HepG2 (cell line): ENCODE measurements around the gene FGF19. TPM values are rescaled to one million over a fixed set of nuclear protein-coding genes. Genes with fewer than 3 reads are reported as not detected.
A peak's percentile ranks its signal among the peaks of the same experiment; 100 is the strongest.

ENCODE experiments used
- ADNP ChIP-seq: sonication (generic); formaldehyde crosslinking; IDR thresholded peaks from 2 replicates; pipeline ENCODE4 v1.4.0; 2020; ENCODE audit warnings: missing genetic modification reagents
- BCL6 ChIP-seq: IDR thresholded peaks from 2 replicates; pipeline ENCODE4 v1.6.1; 2016; ENCODE audit warnings: missing genetic modification reagents, missing compliant biosample characterization
- ELF3 ChIP-seq: IDR thresholded peaks from 2 replicates; pipeline ENCODE4 v1.6.1; 2016; ENCODE audit warnings: missing genetic modification reagents, missing compliant biosample characterization
- EZH2 ChIP-seq: conservative IDR thresholded peaks from 2 replicates; pipeline ENCODE4 v1.6.1; 2012; ENCODE audit warnings: mild to moderate bottlenecking, low read depth, low read length, moderate library complexity
- GPN1 ChIP-seq: sonication (generic); formaldehyde crosslinking; IDR thresholded peaks from 2 replicates; pipeline ENCODE4 v1.5.1; 2020; ENCODE audit warnings: missing genetic modification reagents, borderline replicate concordance
- KDM1A ChIP-seq: IDR thresholded peaks from 2 replicates; pipeline ENCODE4 v1.6.1; 2016; ENCODE audit warnings: missing compliant biosample characterization
- MAFG ChIP-seq: sonication (generic); formaldehyde crosslinking; IDR thresholded peaks from 2 replicates; pipeline ENCODE4 v1.5.1; 2020; ENCODE audit warnings: mild to moderate bottlenecking, missing genetic modification reagents
- MED13 ChIP-seq: sonication (generic); formaldehyde crosslinking; IDR thresholded peaks from 2 replicates; pipeline ENCODE4 v1.5.0; 2020; ENCODE audit warnings: missing genetic modification reagents
- REPIN1 ChIP-seq: sonication (generic); formaldehyde crosslinking; IDR thresholded peaks from 2 replicates; pipeline ENCODE4 v1.8.0; 2022; ENCODE audit warnings: missing genetic modification reagents, low read depth, mild to moderate bottlenecking, borderline replicate concordance
- SIN3B ChIP-seq: fragments of 150-350 bp; IDR thresholded peaks from 2 replicates; pipeline ENCODE4 v1.6.1; 2014; ENCODE audit warnings: low read length
- TSC22D2 ChIP-seq: sonication (generic); formaldehyde crosslinking; IDR thresholded peaks from 2 replicates; pipeline ENCODE4 v1.5.1; 2020; ENCODE audit warnings: missing genetic modification reagents, mild to moderate bottlenecking, borderline replicate concordance
- ZKSCAN8 ChIP-seq: IDR thresholded peaks from 2 replicates; pipeline ENCODE4 v1.6.1; 2016; ENCODE audit warnings: borderline replicate concordance, missing genetic modification reagents, missing compliant biosample characterization
- ZNF251 ChIP-seq: sonication (generic); formaldehyde crosslinking; IDR thresholded peaks from 2 replicates; pipeline ENCODE4 v1.9.0; 2021; ENCODE audit warnings: mild to moderate bottlenecking, missing genetic modification reagents
- ZNF280B ChIP-seq: sonication (generic); formaldehyde crosslinking; IDR thresholded peaks from 2 replicates; pipeline ENCODE4 v1.5.0; 2020; ENCODE audit warnings: missing genetic modification reagents, mild to moderate bottlenecking, borderline replicate concordance
- ZNF281 ChIP-seq: sonication (generic); formaldehyde crosslinking; IDR thresholded peaks from 2 replicates; pipeline ENCODE4 v1.4.0; 2020; ENCODE audit warnings: missing genetic modification reagents, borderline replicate concordance
- ZNF30 ChIP-seq: sonication (generic); formaldehyde crosslinking; IDR thresholded peaks from 2 replicates; pipeline ENCODE4 v1.5.0; 2020; ENCODE audit warnings: mild to moderate bottlenecking, missing genetic modification reagents
- ZNF33A ChIP-seq: sonication (generic); formaldehyde crosslinking; IDR thresholded peaks from 2 replicates; pipeline ENCODE4 v1.5.1; 2020; ENCODE audit warnings: missing genetic modification reagents, mild to moderate bottlenecking, moderate library complexity, borderline replicate concordance
- ZNF382 ChIP-seq: sonication (generic); formaldehyde crosslinking; IDR thresholded peaks from 2 replicates; pipeline ENCODE4 v1.5.0; 2020; ENCODE audit warnings: missing genetic modification reagents, mild to moderate bottlenecking, borderline replicate concordance
- ZNF570 ChIP-seq: sonication (generic); formaldehyde crosslinking; IDR thresholded peaks from 2 replicates; pipeline ENCODE4 v1.4.0; 2020; ENCODE audit warnings: mild to moderate bottlenecking, missing genetic modification reagents, borderline replicate concordance
- ZNF674 ChIP-seq: sonication (generic); formaldehyde crosslinking; IDR thresholded peaks from 2 replicates; pipeline ENCODE4 v1.5.0; 2020; ENCODE audit warnings: low read depth, mild to moderate bottlenecking, missing genetic modification reagents
- ZNF772 ChIP-seq: sonication (generic); formaldehyde crosslinking; IDR thresholded peaks from 2 replicates; pipeline ENCODE4 v1.5.0; 2020; ENCODE audit warnings: mild to moderate bottlenecking, missing genetic modification reagents
- polyA plus RNA-seq, 8 experiments: library from polyadenylated mRNA; depleted of rRNA in 3 of 8; stranded (reverse) in 7 of 8; unstranded in 1 of 8; fragments of >200 nt; fragmentation: Illumina TruSeq in 4 of 8; extraction: Trizol in 4 of 8; gene quantifications; 2 replicates each; pipeline versions ENCODE4 v1.2.1 to v1.2.3, GENCODE V29; 2011 to 2016; ENCODE audit warnings: low read depth in 4 of 8, missing spikeins in 1 of 8, mixed read lengths in 1 of 8; ENCODE audit not compliant: insufficient read depth in 1 of 8
- total RNA-seq, 5 experiments: library from RNA; depleted of rRNA; stranded (reverse); fragments of >200 nt; fragmentation: Illumina TruSeq; extraction: Trizol; gene quantifications; 2 replicates each; pipeline ENCODE4 v1.2.3, GENCODE V29; 2016; ENCODE audit warnings: low read depth in 1 of 5
- TF ChIP-seq, protein P1 (sequence below): sonication (generic); formaldehyde crosslinking; IDR thresholded peaks from 2 replicates; pipeline ENCODE4 v1.4.0; 2020; ENCODE audit warnings: low read depth, missing genetic modification reagents

The FGF19 gene
- total and polyA plus RNA-seq, 2 of the 13 experiments (the other 11 are each of a cell fraction or from before 2014, with no cell fraction given): 0.07 TPM; not detected in 1

DNA sequence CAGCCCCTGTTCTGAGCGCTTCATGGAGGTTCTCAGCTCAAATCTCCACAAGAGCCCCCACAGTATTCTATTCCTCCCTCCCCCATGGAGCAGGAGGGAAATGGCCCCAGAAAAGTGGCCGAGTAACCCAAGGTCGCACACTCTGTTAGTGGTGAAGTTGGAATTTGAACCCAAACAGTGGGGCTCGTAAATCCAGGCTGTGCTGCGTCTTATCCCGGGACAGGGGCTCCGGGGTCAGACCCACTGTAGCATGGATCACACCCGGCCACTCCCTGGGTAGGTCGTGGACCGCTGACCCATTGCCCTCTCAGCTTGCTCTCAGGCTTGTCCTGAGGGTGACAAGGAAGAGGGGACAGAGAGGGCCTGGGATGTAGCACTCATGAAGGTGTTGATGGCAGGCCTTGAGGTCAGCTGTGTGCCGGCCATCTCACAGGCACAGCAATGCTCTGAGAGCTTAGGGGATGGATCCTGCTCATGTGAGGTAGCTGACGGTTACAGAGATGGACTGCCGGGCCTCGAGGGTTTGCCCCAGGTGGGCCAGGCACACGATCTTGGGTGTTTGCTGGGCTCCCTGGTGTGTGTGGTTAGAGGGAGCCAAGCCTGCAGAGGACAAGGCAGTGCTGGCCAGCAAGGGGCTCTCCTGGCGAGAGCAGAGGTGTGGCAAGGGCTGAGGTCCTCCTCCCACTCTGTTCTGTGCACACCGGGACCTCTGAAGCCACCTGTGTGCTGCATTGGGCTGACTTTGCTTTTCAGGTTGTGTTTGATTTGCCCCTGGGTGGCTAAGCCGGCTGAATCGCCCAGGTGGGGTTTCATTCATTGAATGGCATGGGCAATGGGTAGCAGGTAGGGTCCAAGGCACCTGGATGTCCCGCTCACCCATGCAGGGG lies 2.3 kb upstream of the FGF19 start (continued):
- TF ChIP-seq ZNF30: no peak
- no peak for TF ChIP-seq ZKSCAN8 (CRISPR knock-in tag)
- TF ChIP-seq MAFG (CRISPR knock-in tag): no peak
- TF ChIP-seq ZNF251 (CRISPR knock-in tag): no peak
- no peak for TF ChIP-seq MED13 (CRISPR knock-in tag)
- TF ChIP-seq EZH2: no peak
- TF ChIP-seq, protein P1, sequence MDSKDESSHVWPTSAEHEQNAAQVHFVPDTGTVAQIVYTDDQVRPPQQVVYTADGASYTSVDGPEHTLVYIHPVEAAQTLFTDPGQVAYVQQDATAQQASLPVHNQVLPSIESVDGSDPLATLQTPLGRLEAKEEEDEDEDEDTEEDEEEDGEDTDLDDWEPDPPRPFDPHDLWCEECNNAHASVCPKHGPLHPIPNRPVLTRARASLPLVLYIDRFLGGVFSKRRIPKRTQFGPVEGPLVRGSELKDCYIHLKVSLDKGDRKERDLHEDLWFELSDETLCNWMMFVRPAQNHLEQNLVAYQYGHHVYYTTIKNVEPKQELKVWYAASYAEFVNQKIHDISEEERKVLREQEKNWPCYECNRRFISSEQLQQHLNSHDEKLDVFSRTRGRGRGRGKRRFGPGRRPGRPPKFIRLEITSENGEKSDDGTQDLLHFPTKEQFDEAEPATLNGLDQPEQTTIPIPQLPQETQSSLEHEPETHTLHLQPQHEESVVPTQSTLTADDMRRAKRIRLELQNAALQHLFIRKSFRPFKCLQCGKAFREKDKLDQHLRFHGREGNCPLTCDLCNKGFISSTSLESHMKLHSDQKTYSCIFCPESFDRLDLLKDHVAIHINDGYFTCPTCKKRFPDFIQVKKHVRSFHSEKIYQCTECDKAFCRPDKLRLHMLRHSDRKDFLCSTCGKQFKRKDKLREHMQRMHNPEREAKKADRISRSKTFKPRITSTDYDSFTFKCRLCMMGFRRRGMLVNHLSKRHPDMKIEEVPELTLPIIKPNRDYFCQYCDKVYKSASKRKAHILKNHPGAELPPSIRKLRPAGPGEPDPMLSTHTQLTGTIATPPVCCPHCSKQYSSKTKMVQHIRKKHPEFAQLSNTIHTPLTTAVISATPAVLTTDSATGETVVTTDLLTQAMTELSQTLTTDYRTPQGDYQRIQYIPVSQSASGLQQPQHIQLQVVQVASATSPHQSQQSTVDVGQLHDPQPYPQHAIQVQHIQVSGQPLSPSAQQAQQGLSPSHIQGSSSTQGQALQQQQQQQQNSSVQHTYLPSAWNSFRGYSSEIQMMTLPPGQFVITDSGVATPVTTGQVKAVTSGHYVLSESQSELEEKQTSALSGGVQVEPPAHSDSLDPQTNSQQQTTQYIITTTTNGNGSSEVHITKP (CRISPR knock-in tag): no peak
- TF ChIP-seq KDM1A: no peak
- no peak for TF ChIP-seq ZNF772 (CRISPR knock-in tag)
- no peak for TF ChIP-seq SIN3B
- no peak for TF ChIP-seq ZNF674 (CRISPR knock-in tag)
- TF ChIP-seq TSC22D2: no peak
- 0 out of 2 replicates have a peak, but pooled peaks have one; percentile 71 for TF ChIP-seq ZNF280B
- TF ChIP-seq ZNF570 (CRISPR knock-in tag): no peak
- TF ChIP-seq ZNF33A (CRISPR knock-in tag): no peak
- TF ChIP-seq ZNF281 (CRISPR knock-in tag): peak; percentile 25; the same call in 1 of the 2 replicates
- TF ChIP-seq REPIN1: no peak
- no peak for TF ChIP-seq ZNF382 (CRISPR knock-in tag)
- no peak for TF ChIP-seq ADNP (CRISPR knock-in tag)
- TF ChIP-seq GPN1: no peak
- TF ChIP-seq BCL6: no peak; the same call in 1 of the 2 replicates
- TF ChIP-seq ELF3 (CRISPR knock-in tag): no peak
